T-helper 2 cell (primary cell): ENCODE results near the gene CTDSPL.
"Not testable (repeated sequence)": the region's sequence is repeated elsewhere in the genome, so short reads cannot be mapped to it uniquely, and the experiment has no call there.

Source experiments
- DNase-seq, 5 experiments: peaks; one replicate each; pipeline versions ENCODE4 v3.0.0 to v3.0.0-alpha.2; 2012 to 2022

Gene CTDSPL

GRCh38 chr3:37969596-37970100 is 108.0 kb downstream of the CTDSPL start:
- DNase-seq: no peak

DNA sequence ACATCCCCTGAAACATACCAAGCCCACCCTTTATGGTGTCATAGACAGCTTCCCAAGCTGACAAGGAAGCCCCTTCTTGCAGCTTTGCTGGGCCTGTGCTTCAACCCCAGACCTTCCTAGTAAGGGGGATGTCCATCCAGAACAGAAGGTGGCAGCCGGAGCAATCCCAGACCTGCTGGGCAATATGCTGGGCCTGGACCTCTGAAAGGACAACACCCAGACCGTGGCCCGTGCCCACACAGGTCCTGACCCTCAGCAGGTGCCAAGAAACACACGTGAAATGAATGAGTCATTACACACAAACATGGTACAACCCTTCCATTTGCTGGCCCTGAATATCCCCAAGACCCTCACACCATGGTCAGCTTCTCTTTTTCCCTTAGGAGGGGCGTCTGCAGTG is 109.1 kb downstream of the CTDSPL start:
- no peak for DNase-seq

- DNase-seq: no peak
Measured at GRCh38 chr3:37971467-37971866, 109.8 kb downstream of the CTDSPL start.

- DNase-seq: not testable (repeated sequence)
Measured at GRCh38 chr3:37972056-37972455, 110.4 kb downstream of the CTDSPL start.

DNA sequence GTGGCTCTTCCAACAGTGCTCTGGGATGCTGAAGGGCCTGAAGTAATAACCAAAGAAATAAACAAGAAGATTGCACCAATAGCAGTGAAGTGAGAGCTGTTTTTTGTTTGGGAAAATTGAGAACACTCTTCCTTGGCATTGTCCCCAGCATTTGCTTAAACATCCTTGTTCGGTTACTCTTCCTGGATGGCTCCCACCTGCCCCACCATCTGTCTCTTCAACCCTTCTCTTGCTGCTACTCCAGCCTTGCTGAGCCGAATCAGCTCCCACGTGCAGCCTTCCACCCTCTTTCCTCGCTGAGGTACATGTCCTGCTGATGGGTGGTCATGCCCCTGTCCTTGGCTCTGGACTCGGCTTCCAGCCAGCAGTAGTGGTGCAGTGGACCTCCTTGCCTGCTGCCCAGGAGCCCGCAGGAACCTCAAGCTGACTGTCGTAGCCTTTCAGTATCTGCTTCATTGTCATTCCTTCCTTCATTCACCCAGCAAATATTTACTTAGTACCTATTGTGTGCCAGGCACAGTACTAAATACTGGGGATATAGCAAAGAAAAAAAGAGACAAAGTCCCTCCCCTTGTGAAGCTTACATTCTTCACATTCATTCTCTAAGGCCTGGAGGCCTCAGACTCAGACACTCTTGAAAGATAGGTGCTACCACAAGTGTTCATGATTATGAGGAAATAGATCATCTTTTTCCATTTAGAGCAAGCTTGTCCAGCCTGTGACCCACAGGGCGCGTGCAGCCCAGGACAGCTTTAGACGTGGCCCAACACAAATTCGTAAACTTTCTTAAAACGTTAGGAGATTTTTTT is 111.8 kb downstream of the CTDSPL start:
- DNase-seq: no peak

DNA sequence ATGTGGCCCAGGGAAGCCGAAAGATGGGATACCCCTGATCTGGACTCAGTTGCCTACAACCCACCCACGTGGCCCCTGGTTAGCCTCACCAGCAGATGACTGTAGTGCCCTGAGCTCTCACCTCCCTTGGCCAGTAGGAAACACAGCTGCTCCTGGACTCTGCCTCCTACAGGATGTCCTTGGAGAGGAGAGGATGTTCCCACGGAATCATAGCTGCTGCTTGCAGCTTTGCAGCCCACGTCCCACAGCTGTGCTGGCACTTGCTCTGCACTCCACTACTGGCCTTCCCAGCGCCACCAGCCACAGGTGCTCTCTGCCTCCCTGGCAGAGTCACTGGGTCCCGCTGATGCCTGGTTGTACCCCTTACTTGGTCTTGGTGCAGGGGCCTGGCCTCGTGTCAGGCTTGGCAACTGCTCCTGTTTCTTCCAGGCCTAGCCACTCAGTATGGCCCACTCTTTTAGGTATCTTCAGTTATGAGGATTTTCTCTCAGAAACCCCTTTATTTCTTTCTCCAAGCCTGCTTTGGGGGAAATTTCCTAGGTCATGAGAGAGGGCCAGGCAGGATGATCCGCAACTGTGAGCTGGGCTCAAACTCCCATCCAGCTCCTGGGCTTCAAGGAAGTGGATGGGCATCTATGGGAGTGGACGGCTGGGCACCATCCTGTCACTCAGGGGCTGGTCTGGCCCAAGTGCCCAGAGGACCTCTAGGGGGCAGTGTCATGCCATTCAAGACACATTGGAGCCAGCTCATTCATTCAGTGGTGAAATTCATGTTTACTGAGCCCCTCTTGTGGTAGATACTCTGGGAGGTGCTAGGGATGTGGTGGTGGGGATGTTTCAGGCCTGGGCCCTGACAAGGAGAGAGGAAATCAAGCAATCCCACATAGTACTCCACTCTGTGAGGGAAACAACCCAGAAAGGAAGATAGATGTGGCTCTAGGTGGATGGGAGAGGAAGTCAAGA is 112.7 kb downstream of the CTDSPL start:
- peak; percentile 28 to 71 (median 53) for DNase-seq

GRCh38 chr3:37979541-37980461 is 118.1 kb downstream of the CTDSPL start:
- DNase-seq: no peak

- no peak for DNase-seq
Measured at GRCh38 chr3:37980462-37981347, 119.0 kb downstream of the CTDSPL start.

DNA sequence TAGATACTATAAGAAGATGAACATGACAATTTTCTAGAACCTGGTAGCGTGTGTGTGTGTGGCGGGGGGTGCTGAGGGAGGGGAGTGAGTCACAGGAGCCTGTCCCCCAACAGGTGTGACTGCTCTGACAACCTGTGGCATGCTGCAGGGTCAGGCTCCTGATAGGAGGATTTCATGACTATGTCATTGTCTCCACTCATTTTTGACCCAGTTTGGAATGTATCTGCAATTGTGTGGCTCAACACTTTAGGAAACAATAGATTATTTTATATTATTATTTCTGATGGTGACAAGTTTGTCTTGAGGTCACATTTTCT is 119.6 kb downstream of the CTDSPL start:
- no peak for DNase-seq

GRCh38 chr3:37982331-37982730 is 120.7 kb downstream of the CTDSPL start:
- no peak for DNase-seq

DNA sequence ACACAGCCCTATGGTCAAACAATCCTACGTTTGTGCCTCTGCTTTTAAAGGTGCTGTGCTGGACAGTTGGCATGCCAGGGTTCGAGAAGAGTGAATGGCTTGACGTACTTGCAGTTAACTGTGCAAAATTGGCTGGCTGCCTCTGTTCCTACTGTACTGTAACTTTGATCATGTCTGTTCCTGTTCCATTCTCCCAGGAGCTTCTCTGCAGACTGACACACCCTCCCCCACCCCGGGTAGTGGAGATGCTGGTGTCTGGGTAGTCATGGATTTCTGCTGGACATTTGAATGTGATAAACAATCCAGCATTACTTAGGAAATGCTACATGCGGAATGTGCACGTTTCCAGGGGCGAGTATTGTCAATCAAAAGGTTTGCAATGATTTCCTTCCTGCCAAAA is 122.4 kb downstream of the CTDSPL start:
- DNase-seq: no peak

DNA sequence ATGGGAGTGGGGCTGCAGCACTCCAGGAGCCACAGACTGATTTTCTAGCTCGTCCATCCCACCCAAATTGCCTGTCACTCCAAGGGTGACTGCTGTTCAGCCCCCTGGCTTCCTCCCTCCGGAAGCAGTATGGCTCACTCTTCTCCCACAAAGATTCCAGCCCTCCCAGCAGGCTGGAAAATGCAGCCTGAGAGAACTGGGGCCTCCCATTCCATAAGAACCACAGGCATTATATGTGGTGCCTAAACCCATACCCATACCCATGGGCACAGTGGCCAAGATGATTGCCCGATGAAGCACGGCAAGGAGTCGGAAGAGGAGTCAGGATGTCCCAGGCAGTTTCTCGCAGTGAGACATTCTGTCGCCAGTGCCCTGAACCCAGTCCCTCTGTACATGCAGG is 122.9 kb downstream of the CTDSPL start:
- DNase-seq: no peak

- no peak for DNase-seq
Measured at GRCh38 chr3:37985637-37986320, 124.1 kb downstream of the CTDSPL start.

- DNase-seq: no peak
Measured at GRCh38 chr3:37986479-37987314, 125.0 kb downstream of the CTDSPL start.

DNA sequence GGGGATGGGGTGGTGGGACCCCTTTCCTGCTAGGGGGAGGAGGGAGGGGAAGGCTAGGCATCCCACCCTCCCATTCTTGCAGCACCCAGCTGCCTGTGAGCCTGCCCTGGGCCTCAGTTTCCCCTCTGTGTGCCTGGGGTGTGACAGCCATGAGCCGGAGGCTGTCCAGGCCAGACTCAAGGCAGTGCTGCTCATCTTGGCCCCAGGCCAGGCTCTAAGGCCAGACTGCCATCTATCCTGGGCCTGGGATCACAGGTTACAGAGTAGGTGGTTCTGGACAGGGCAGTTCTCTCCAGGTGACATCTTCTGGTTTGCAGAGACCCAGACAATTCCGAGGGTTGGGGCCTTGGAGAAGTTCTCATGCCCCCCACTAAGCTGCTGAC is 125.6 kb downstream of the CTDSPL start:
- no peak for DNase-seq

DNA sequence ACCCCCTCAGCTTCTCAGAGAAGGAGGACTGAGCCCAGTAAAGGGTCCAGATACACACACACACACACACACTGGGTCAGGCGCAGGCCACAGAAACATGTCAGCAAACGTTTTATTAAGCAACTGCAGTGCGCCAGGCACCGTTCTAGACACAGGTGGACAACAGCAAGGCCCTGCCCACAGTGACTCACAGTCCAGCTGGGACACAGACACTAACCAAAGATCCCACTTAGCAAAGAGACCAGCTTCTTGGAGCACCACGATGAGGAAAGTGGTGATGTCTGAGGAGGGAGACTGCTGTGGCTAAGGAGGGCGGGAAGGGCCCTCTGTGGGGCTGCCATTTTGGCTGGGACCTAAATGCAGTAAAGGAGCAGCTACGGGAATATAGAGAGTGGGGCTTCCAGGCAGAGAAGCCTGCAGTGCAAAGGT is 126.1 kb downstream of the CTDSPL start:
- DNase-seq: no peak

DNA sequence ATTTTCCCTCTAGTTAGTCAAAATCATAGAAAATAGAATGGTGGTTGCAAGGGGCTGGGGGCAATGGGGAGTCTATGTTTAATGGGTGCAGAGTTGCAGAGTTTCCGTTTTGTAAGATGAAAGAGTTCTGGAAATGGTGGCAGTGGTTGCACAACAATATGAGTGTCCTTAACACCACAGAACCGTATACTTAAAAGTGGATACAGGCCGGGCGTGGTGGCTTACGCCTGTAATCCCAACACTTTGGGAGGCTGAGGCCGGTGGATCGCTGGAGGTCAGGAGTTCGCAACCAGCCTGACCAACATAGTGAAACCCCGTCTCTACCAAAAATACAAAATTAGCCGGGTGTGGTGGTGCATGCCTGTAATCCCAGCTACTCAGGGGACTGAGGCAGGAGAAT is 126.7 kb downstream of the CTDSPL start:
- DNase-seq: not testable (repeated sequence)

DNA sequence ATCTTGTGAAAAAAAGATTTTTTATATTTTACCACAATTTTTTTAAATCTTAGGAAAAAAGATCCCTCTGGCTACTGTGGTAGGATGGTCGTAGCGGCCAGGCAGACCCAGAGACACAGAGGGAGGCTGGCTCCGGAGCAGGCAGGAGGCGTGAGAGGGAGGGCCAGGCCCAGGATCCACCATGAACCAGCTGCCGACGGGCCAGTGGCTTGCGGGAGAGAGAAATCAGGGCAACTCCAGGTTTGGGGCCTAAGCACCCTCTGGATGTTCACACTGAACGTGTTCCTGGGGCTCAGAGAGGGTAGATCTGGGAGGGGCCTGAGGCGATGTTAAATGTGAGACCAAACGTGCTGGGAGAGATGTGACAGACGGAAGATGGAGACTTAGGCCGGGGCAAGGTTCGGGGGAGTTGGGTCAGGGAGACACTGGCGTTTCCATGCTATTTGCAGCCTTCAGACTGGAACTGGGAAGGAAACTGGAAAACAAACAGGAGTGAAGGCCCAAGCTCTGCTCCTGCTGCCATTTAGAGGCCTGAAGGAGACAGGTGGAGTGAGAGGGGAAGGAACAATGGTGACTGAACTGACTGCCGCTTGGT is 127.3 kb downstream of the CTDSPL start:
- no peak for DNase-seq

DNA sequence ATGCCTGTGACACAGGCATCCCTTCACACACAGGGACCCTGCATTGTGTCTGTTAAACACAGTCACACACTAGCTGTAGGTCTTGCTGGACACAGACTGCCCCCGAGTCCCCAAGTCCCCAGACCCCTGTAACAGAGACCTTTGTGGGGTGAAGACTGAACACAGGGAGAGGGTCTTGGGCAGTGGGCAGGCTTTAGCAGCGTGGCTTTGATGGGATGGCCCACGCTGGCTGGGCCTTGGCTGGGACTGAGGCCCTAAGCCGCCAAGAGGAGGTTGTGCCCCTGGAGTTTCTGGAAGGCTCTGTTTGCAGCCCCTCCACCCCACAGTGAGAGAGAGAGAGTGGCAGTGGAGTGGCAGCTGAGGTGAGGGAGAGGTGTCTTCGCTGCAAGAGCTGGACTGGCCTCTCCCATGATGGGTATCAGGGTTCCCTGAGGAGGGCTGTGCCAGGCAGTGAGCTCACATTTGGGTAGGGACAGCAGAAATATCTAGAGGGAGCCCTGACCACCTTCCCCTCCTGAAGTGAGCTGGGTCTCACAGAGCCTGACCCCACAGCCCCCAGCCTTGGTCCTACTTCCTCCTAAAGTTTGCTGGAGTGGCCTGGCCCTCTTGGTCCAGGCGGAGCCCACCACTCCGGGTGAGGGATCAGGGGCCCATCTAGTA is 128.3 kb downstream of the CTDSPL start:
- no peak for DNase-seq
